T-helper 17 cell (primary cell): ENCODE measurements around the gene ZNF485. TPM values are rescaled to one million over a fixed set of nuclear protein-coding genes. Genes with fewer than 3 reads are reported as not detected.
A peak's percentile ranks its signal among the peaks of the same experiment; 100 is the strongest.
"Not testable (repeated sequence)": the region's sequence is repeated elsewhere in the genome, so short reads cannot be mapped to it uniquely, and the experiment has no call there.

Experiments
- ATAC-seq: fragments of 150-1000 bp; cut with Tn5 transposase; 2 replicates; pipeline ENCODE4 v1.10.0; 2021; ENCODE audit warnings: mild to moderate bottlenecking, moderate library complexity
- DNase-seq, 3 donors: peaks; one replicate each; pipeline versions ENCODE4 v3.0.0 to v3.0.0-alpha.2; 2020 to 2021
- H3K9me3 ChIP-seq: one replicate; pipeline ENCODE4 v1.7.0; 2013; ENCODE audit warnings: low read length, mild to moderate bottlenecking; ENCODE audit not compliant: control insufficient read depth, poor library complexity, severe bottlenecking
- H3K27ac Mint-ChIP-seq: one replicate; pipeline ENCODE4 v1.8.0; 2022; ENCODE audit warnings: mild to moderate bottlenecking, moderate library complexity, mixed read lengths
- H3K27me3 Mint-ChIP-seq: one replicate; pipeline ENCODE4 v1.8.0; 2022; ENCODE audit warnings: mixed read lengths
- H3K36me3 Mint-ChIP-seq: one replicate; pipeline ENCODE4 v1.8.0; 2022; ENCODE audit warnings: low read depth, mixed read lengths
- H3K4me1 Mint-ChIP-seq: one replicate; pipeline ENCODE4 v1.8.0; 2022; ENCODE audit warnings: mild to moderate bottlenecking, mixed read lengths
- H3K4me3 Mint-ChIP-seq: one replicate; pipeline ENCODE4 v1.8.0; 2022; ENCODE audit warnings: mild to moderate bottlenecking, moderate library complexity, mixed read lengths
- total RNA-seq, 4 donors: library from RNA in 2 of 4; stranded (reverse) in 2 of 4; gene quantifications; one replicate each; pipeline ENCODE4 v1.2.3 and lab custom pipeline; 2022 to 2026

Gene ZNF485
- total RNA-seq, 2 donors from 2014 or later, result 2.4 to 2.9 TPM

GRCh38 chr10:43586730-43587115, 19.5 kb upstream of the ZNF485 start:
- not testable (repeated sequence) for DNase-seq, H3K27me3 Mint-ChIP-seq, H3K9me3 ChIP-seq, H3K4me1 Mint-ChIP-seq, ATAC-seq, H3K36me3 Mint-ChIP-seq, H3K4me3 Mint-ChIP-seq
- peak overlapping the region; percentile 49 for H3K27ac Mint-ChIP-seq

DNA sequence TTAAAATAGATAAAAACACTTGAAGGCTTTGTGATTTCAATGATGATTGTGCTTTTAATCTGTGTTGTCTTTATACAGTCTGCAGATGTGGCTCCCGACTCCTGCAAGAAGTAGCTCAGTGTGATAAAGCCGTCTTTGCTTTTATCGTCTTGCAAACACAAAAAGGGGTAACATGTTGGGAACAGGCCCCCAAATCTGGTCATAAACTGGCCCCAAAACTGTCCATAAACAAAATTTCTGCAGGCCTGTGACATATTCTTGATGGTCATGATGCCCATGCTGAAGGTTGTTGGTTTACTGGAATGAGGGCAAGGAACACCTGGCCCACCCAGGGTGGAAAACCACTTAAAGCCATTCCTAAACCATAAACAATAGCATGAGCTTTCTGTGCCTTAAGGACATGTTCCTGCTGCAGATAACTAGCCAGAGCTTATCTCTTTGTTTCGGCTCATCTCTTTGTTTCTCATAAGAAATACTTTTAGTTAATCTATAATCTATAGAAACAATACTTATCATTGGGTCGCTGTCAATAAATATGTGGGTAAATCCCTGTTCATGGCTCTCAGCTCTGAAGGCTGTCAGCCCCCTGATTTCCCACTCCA, 14.8 kb upstream of the ZNF485 start:
- no peak for DNase-seq
- H3K4me1 Mint-ChIP-seq, result peaks cover 18% of the 10 kb centered on the region
- H3K4me3 Mint-ChIP-seq, result no peak overlapping the region
- ATAC-seq, result no peak
- no peaks in the 10 kb centered on the region for H3K36me3 Mint-ChIP-seq
- no peak overlapping the region for H3K27ac Mint-ChIP-seq
- H3K27me3 Mint-ChIP-seq, result peaks cover 7% of the 10 kb centered on the region
- no peaks in the 10 kb centered on the region for H3K9me3 ChIP-seq

DNA sequence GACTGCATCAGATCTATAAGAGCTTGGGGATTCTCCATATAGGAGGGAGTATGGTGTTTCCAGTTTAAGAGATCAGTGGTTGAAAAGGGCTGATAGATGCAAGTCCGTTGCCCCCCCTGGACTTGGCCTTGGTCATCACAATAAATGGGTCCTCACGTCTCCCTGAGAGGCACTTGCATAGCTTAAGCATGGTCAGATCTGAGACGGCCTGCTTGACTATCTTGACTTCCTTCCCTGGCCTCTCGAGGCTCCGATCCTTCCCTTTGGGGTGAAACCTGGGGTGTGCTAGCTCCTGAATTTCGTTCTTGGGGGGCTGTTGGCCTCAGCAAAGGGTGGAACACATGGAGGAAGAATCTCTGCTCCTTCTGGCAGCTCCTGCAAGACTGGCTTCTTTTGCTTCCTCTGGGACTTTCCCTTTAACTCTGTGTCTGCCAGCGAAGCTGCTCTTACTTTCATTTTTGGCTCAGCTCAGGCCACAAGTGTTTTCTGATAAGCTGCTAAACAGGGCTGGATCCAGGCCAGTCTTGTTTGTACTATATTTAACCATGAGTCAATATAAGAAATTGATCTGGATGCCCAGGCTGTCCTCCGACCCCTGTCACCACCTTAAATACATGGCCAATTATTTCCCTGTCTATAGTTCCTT, 11.2 kb upstream of the ZNF485 start:
- no peaks in the 10 kb centered on the region for H3K9me3 ChIP-seq
- H3K4me3 Mint-ChIP-seq, result peak overlapping the region; percentile 90
- ATAC-seq (peak; percentile 90), DNase-seq (no peak)
- peak overlapping the region; percentile 90 for H3K27ac Mint-ChIP-seq
- no peaks in the 10 kb centered on the region for H3K27me3 Mint-ChIP-seq
- H3K4me1 Mint-ChIP-seq, result peaks cover 18% of the 10 kb centered on the region
- H3K36me3 Mint-ChIP-seq, result no peaks in the 10 kb centered on the region

DNA sequence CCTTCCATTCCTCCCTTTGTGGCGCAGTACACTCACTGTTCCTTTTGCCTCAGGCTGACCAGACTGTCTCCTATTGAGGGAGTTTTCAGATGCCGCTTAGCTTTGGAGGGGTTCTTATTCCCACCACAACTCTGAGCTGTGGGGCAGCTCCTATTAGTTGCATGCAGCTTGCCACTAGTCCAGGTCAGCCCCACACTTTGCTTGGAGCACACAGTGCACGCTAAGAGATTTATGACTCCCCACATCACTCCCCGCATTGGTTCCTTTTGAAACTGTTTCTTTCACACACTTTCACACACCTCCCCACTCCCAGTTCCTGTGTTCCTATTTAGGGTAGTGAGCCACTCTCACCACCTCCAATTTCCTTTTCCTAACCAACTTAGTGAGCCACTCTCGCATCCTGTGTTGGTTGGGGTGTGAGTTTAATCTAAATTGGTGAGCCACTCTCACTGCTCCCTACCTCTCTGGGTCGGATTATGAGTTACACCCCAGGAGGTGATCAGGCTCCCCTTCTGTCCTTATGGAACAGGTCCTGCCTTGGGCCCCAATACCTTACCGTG, 10.4 kb upstream of the ZNF485 start:
- H3K4me1 Mint-ChIP-seq, result peaks cover 18% of the 10 kb centered on the region
- DNase-seq, result no peak
- peak overlapping the region; percentile 90 for H3K27ac Mint-ChIP-seq
- H3K27me3 Mint-ChIP-seq, result no peaks in the 10 kb centered on the region
- H3K9me3 ChIP-seq, result no peaks in the 10 kb centered on the region
- peak; percentile 41 for ATAC-seq
- H3K4me3 Mint-ChIP-seq, result peak overlapping the region; percentile 90
- no peaks in the 10 kb centered on the region for H3K36me3 Mint-ChIP-seq

DNA sequence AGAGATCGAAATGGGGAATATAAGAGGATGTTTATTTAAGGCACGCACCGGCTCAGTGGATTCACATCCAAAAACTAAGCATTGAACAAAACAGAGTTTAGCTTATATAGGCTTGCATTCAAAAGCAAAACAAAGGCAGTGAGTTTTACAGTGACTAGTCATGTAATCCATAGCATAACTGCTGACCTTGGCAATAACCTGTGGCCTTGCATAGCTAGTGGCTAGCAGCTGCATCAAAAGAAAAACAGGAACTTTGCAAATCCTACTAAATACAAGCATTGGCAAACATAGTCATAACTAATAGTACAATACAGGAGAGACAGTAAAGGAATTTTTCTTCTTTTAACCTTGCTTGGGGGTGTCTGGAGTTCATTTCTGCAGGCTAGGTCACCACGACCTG, 9.7 kb upstream of the ZNF485 start:
- DNase-seq (no peak), ATAC-seq (no peak)
- H3K36me3 Mint-ChIP-seq, result no peaks in the 10 kb centered on the region
- no peaks in the 10 kb centered on the region for H3K27me3 Mint-ChIP-seq
- H3K27ac Mint-ChIP-seq, result no peak overlapping the region
- H3K4me1 Mint-ChIP-seq, result peaks cover 18% of the 10 kb centered on the region
- no peak overlapping the region for H3K4me3 Mint-ChIP-seq
- no peaks in the 10 kb centered on the region for H3K9me3 ChIP-seq

- H3K36me3 Mint-ChIP-seq, result no peaks in the 10 kb centered on the region
- DNase-seq, result no peak
- peaks cover 18% of the 10 kb centered on the region for H3K4me1 Mint-ChIP-seq
- no peak for ATAC-seq
- H3K9me3 ChIP-seq, result no peaks in the 10 kb centered on the region
- H3K4me3 Mint-ChIP-seq, result no peak overlapping the region
- no peaks in the 10 kb centered on the region for H3K27me3 Mint-ChIP-seq
- no peak overlapping the region for H3K27ac Mint-ChIP-seq
Observed at GRCh38 chr10:43598446-43598845, 7.8 kb upstream of the ZNF485 start.

DNA sequence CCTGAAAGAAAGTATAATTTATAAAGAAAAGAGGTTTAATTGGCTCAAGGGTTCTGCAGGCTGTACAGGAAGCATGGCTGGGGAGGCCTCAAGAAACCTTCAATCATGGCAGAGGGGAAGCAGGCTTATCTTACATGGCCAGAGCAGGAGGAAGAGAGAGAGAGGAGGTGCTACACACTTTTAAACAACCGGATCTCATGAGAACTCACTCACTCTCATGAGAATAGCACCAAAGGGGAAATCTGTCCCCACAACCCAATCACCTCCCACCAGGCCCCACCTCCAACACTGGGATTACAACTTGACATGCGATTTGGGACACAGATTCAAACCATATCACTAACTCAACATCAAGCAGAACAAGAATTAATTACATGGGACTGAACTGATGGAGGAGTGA, 6.9 kb upstream of the ZNF485 start:
- Mint-ChIP-seq H3K36me3 (no peaks in the 10 kb centered on the region), H3K4me1 (peaks cover 18% of the 10 kb centered on the region), H3K27me3 (no peaks in the 10 kb centered on the region), H3K4me3 (no peak overlapping the region), H3K27ac (no peak overlapping the region)
- no peaks in the 10 kb centered on the region for H3K9me3 ChIP-seq
- ATAC-seq (no peak), DNase-seq (no peak)

GRCh38 chr10:43601576-43601975, 4.7 kb upstream of the ZNF485 start:
- not testable (repeated sequence) for H3K4me3 Mint-ChIP-seq, H3K27ac Mint-ChIP-seq, H3K9me3 ChIP-seq, ATAC-seq, H3K4me1 Mint-ChIP-seq, H3K27me3 Mint-ChIP-seq, H3K36me3 Mint-ChIP-seq, DNase-seq

DNA sequence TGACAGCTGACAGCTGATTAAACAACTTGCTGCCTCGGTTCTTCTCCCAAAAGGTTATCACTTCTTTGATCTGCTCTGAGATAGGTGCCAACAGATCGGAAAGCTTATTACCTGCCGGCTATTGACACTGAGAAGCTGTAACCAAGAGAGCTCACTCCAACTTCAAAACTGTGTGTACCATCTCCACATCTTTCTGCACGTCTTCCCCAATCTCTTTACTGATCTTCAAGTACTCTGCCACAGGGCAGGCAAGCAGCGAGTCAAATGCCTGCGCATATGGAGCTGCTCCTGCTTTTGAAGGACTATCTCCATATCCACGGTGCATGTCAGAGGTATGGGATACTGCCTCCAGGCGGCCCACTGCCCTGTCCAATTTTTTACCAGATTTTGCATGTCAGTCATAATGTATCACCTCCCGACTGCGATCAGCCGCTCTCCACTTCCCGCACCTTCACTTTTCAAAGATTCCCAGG, 352 bp upstream of the ZNF485 start:
- ATAC-seq (no peak), DNase-seq (no peak)
- H3K4me1 Mint-ChIP-seq, result peaks cover 20% of the 10 kb centered on the region
- H3K27me3 Mint-ChIP-seq, result no peaks in the 10 kb centered on the region
- H3K36me3 Mint-ChIP-seq, result peaks cover 9% of the 10 kb centered on the region
- peak overlapping the region; percentile 86 for H3K4me3 Mint-ChIP-seq
- H3K27ac Mint-ChIP-seq, result peak overlapping the region; percentile 82
- no peaks in the 10 kb centered on the region for H3K9me3 ChIP-seq

- no peaks in the 10 kb centered on the region for H3K9me3 ChIP-seq
- no peak for ATAC-seq
- no peaks in the 10 kb centered on the region for H3K27me3 Mint-ChIP-seq
- H3K4me1 Mint-ChIP-seq, result peaks cover 20% of the 10 kb centered on the region
- peaks cover 9% of the 10 kb centered on the region for H3K36me3 Mint-ChIP-seq
- no peak for DNase-seq
- H3K27ac Mint-ChIP-seq, result peak overlapping the region; percentile 83
- peak overlapping the region; percentile 86 for H3K4me3 Mint-ChIP-seq
Observed at GRCh38 chr10:43607199-43607573, 948 bp downstream of the ZNF485 start.

- Mint-ChIP-seq H3K27ac (no peak overlapping the region), H3K36me3 (peaks cover 13% of the 10 kb centered on the region), H3K27me3 (no peaks in the 10 kb centered on the region), H3K4me3 (no peak overlapping the region), H3K4me1 (peaks cover 19% of the 10 kb centered on the region)
- peaks cover 2% of the 10 kb centered on the region for H3K9me3 ChIP-seq
- DNase-seq (no peak), ATAC-seq (no peak)
Observed at GRCh38 chr10:43610636-43611035, 4.4 kb downstream of the ZNF485 start.

DNA sequence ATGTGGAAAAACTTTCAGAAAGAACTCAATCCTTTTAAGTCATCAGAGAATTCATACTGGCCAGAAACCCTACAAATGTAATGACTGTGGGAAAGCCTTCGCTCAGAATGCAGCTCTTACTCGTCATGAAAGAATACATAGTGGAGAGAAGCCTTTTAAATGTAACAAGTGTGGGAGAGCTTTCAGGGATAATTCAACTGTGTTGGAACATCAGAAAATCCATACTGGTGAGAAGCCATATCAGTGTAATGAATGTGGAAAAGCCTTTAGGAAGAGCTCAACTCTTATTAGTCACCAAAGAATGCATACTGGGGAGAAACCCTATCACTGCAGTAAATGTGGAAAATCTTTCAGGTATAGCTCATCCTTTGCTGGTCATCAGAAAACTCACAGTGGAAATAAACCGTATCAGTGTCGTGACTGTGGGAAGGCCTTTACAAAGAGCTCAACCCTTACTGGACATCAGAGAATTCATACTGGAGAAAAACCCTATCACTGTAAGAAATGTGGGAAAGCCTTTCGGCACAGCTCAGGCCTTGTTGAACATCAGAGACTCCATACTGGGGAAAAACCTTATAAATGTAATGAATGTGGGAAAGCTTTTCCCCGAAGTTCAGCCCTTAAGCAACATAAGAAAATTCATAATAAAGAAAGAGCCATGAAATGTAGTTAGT, 10.6 kb downstream of the ZNF485 start:
- Mint-ChIP-seq H3K4me1 (no peaks in the 10 kb centered on the region), H3K27ac (no peak overlapping the region), H3K36me3 (peaks cover 9% of the 10 kb centered on the region), H3K4me3 (no peak overlapping the region), H3K27me3 (no peaks in the 10 kb centered on the region)
- DNase-seq, result no peak
- H3K9me3 ChIP-seq, result peaks cover 16% of the 10 kb centered on the region
- ATAC-seq, result no peak

DNA sequence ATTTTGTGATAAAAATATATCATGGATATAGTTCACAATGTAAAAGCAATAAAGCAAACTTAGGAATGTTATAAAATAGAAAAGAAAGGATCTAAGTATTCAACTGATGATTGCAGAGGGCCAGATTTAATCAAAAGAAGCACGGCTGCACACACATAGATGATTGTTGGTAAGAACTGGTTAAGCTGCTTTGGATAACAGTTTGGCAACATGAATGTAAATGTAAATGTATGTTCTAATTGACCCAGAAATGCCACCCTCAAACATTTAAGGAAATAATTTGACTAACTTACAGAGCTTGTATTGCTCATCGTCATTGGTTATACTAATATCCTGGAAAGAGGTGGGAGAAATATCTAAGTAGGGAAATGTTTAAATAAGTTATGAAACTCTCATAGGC, 13.1 kb downstream of the ZNF485 start:
- Mint-ChIP-seq H3K4me3 (no peak overlapping the region), H3K4me1 (peaks cover 8% of the 10 kb centered on the region), H3K36me3 (peaks cover 7% of the 10 kb centered on the region), H3K27ac (no peak overlapping the region), H3K27me3 (no peaks in the 10 kb centered on the region)
- ATAC-seq (no peak), DNase-seq (no peak)
- H3K9me3 ChIP-seq, result peaks cover 14% of the 10 kb centered on the region
